ENCODE measurements around the gene TM4SF18. TPM values are rescaled to one million over a fixed set of nuclear protein-coding genes. Genes with fewer than 3 reads are reported as not detected.

The TM4SF18 gene
- total RNA-seq, 4 donors from 2014 or later = 1.8 to 7.9 (median 3.4) TPM

DNA sequence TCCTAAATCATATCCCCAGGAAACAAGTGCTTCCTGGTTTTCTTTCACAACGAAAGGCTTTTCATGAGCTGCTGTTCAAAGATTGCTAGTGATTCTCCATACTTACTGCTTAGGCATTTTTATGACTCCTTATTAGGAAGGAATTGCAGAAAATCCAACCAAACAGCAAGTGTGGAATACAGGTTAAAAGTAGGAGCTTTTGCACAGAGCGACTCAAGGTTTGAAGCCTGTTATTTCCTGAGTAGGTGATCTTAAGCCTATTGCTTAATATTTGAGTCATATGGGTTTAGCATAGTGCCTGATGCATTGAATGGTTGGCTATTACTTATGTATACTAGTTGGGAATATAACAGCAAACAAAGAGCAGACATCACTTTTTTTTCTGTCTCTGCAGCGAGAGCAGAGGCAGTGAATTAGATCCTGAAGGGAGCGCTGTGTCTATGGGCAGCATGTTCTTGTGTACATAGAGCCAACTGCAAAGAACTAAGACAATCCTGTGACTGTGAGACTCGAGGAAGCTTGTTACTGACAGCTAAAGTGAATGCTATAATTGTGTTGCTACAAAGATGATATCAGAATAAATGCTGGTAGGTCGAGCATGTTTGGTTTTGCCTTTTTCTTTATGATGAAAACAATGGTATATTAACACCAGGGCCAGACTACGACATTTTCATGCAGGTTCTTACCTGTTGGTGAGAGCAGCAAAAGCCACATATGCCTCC, 37.7 kb upstream of the TM4SF18 start:
- H3K9me3 ChIP-seq = no peaks in the 10 kb centered on the region
- no peak for TF ChIP-seq POLR2A (IDR thresholded peaks at IDR 0.05)
- TF ChIP-seq POLR2AphosphoS5 (IDR thresholded peaks at IDR 0.05) = peak in 1 of 3 donors; percentile 8
- H3K27ac ChIP-seq = peak overlapping the region; percentile 84
- no peaks in the 10 kb centered on the region for H3K36me3 ChIP-seq
- no peak for DNase-seq (ENCODE audit: low spot score in 2 of 2)
- 34% methylated on average over 7 of the region's 7 CpGs for WGBS
- peak overlapping the region; percentile 6 for H3K4me3 ChIP-seq
- peaks cover 78% of the 10 kb centered on the region for H3K4me1 ChIP-seq
- no peaks in the 10 kb centered on the region for H3K27me3 ChIP-seq

DNA sequence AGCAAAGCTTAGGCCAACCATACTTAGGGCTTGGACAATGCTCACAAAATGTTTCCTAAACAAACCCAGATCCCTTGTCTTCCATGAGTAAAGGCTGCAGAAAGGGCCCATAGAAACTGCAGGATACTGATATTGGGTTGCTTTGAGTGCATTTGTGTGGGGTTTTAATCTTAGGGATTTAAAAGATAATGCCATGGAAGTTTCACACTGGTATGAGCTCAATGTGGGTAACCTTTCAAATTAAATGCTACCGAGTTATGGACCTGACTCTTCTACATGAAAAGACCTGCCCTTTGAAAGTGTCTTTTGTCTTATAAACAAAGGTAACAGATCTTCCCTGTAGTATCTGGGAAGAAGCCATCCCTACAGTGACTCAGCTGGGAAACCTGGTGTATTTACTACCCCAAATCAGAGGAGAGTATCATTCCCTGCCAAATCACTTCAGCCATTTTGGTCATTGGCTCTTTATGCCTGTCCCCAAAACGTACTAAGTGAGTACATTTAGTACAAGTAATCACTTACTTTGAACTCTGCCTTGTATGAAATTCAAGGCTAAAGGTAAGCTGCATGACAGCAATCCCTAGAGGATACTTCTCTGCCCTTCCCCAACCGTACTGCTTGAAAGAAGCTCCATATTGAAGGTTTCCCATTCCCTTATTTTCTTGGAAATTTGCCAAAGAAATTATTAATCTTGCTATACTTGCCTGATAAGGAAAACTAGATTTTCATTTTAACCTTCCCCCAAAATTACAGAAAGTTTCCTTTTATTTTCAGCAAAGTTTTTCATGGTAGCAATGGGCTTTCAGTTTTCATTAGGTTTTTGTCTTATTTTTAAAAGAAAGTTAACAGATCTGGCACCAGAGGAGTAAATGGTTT, 36.8 kb upstream of the TM4SF18 start:
- no peaks in the 10 kb centered on the region for H3K9me3 ChIP-seq
- H3K36me3 ChIP-seq = no peaks in the 10 kb centered on the region
- H3K27ac ChIP-seq = peak overlapping the region; percentile 84
- TF ChIP-seq POLR2AphosphoS5 (IDR thresholded peaks at IDR 0.05) = no peak
- TF ChIP-seq, protein P1, sequence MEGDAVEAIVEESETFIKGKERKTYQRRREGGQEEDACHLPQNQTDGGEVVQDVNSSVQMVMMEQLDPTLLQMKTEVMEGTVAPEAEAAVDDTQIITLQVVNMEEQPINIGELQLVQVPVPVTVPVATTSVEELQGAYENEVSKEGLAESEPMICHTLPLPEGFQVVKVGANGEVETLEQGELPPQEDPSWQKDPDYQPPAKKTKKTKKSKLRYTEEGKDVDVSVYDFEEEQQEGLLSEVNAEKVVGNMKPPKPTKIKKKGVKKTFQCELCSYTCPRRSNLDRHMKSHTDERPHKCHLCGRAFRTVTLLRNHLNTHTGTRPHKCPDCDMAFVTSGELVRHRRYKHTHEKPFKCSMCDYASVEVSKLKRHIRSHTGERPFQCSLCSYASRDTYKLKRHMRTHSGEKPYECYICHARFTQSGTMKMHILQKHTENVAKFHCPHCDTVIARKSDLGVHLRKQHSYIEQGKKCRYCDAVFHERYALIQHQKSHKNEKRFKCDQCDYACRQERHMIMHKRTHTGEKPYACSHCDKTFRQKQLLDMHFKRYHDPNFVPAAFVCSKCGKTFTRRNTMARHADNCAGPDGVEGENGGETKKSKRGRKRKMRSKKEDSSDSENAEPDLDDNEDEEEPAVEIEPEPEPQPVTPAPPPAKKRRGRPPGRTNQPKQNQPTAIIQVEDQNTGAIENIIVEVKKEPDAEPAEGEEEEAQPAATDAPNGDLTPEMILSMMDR (IDR thresholded peaks at IDR 0.05) = no peak
- TF ChIP-seq POLR2A (IDR thresholded peaks at IDR 0.05) = no peak
- no peak for TF ChIP-seq EP300 (IDR thresholded peaks at IDR 0.05)
- peaks cover 78% of the 10 kb centered on the region for H3K4me1 ChIP-seq
- H3K27me3 ChIP-seq = no peaks in the 10 kb centered on the region
- 50% methylated on average over 3 of the region's 3 CpGs for WGBS
- no peak for DNase-seq (ENCODE audit: low spot score in 2 of 2)
- H3K4me3 ChIP-seq = peak overlapping the region; percentile 6

DNA sequence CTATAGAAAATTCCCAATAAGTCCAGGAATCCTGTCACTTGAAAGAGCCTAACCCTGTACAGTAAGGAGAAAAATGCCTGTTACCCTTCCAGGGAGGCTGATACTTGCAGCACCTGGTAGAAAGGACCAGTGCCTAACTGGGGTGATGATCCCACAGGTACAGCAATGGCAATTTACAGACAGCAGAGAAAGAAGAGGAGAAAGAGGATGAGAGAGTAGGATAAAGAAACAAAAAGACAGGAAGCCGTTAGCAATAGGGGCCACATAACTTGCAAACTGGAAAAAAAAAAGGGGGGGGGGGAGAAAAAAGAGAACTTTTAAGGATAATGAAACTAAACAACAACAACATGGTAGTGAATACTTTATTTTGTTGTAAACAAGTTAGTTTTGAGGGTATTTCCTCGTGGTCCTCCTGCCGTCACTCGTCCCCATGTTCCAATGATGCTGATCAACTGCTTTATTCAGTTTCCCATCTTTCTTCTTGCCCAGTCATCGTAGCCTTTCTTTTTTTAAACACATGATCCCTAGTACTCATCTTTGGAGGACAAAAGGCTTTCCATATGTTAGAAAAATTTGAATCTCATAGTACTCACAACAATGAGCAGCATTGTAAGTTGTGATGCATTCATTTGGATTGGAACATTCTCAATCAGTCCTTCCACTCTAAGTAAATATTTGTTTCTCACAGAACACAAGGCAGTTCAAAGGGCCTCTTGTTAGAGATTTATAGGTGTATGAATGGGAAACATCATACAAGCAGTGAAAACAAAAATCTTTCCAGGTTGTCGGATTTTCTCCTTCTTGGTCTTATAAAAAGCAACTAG, 35.5 kb upstream of the TM4SF18 start:
- Histone ChIP-seq H3K27me3 (no peaks in the 10 kb centered on the region), H3K9me3 (no peaks in the 10 kb centered on the region), H3K36me3 (no peaks in the 10 kb centered on the region), H3K4me3 (no peak overlapping the region), H3K4me1 (peaks cover 70% of the 10 kb centered on the region), H3K27ac (peak overlapping the region; percentile 84)
- DNase-seq (ENCODE audit: low spot score in 2 of 2) = no peak
- TF ChIP-seq POLR2A (IDR thresholded peaks at IDR 0.05) (no peak), POLR2AphosphoS5 (IDR thresholded peaks at IDR 0.05) (no peak)
- 73% methylated on average over 6 of the region's 6 CpGs for WGBS

DNA sequence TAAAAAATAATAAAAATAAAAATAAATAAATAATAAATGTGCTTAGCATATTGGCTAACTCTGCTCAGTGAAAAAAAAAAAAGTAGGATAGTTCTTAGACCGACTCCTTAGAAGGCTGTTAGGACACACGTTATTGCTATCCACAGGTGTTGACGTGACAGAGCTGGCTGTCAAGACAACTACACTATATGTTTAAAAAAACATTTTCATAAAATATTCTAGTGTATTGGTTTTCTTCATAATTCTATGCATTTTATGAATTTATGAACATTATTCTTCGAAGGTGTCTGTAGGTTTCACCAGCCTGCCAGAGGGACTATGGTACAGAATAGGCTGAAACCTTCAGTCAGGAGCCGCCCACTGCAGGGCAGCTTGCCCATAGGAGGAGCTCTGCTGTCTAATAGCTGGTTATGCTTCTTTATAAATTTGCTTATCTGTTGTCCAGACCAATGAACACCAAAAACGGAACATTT, 34.8 kb upstream of the TM4SF18 start:
- H3K9me3 ChIP-seq = no peaks in the 10 kb centered on the region
- WGBS = 61% methylated on average over 6 of the region's 6 CpGs
- no peaks in the 10 kb centered on the region for H3K27me3 ChIP-seq
- H3K4me1 ChIP-seq = peaks cover 63% of the 10 kb centered on the region
- H3K36me3 ChIP-seq = no peaks in the 10 kb centered on the region
- no peak for TF ChIP-seq POLR2A (IDR thresholded peaks at IDR 0.05)
- H3K4me3 ChIP-seq = no peak overlapping the region
- no peak for DNase-seq (ENCODE audit: low spot score in 2 of 2)
- H3K27ac ChIP-seq = peak overlapping the region; percentile 80

DNA sequence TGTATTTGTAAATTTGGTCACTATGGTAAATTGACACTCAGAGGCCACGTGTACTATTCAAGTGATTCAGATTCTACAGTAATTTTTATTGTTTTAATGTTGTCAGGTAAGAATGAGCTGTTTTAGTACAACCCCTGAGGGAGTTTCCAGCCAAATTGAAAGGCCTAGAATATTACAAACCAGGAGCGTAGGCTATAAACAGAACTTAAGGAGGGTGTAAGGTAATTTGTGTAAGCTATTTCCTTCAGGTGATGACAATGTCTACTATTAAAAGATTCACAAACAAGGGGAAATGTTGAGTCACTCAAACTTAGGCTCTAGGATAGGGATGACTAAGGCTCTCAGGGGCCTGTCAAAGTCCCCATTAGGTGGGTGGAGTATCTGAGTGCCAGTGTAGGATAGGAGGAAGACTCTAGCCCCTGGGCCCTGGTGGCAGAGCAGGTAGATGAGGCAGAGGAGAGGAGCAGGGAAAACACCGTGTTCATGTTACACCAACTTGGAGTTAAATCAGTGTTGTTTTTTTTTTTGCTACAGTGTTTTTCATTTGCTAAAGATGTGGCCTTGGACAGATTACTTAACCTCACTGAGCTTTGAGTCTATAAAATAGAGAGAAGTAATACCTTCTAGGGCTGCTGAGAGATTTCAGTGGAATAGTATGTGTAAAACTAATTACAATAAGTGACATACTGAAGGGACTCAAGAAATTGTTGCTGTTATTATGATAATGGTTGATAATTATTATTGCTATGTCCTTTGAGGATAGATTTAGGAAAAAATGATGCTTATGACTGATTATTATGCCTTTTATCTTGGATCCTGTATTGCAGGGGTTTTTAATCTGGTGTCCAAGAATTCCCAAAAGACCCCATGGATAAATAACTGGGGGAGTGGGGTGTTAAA, 33.8 kb upstream of the TM4SF18 start:
- H3K9me3 ChIP-seq = no peaks in the 10 kb centered on the region

DNA sequence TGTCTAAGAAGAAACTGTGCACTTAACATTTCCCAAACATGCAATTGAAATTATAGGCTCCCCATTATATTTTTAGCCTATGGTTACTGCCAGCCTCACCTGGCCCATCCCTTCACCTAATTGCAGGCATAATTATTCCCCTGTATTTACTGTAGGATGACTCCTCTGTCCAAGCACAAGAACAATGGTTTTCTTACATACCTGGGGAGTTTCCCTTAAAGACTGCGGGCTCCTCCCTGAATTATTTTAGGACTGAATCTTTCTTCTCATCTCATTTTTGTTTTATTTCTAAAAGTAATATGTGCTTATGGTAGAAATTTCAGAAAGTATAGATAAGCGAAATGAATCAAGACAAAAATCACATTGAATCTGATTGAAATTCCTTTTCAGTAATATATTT, 32.6 kb upstream of the TM4SF18 start:
- Histone ChIP-seq H3K4me1 (peaks cover 43% of the 10 kb centered on the region), H3K27me3 (no peaks in the 10 kb centered on the region), H3K36me3 (no peaks in the 10 kb centered on the region), H3K9me3 (no peaks in the 10 kb centered on the region), H3K27ac (peak overlapping the region; percentile 80), H3K4me3 (no peak overlapping the region)
- DNase-seq (ENCODE audit: low spot score in 2 of 2) = no peak
- 79% methylated on average over 2 of the region's 2 CpGs for WGBS
- TF ChIP-seq POLR2AphosphoS5 (IDR thresholded peaks at IDR 0.05) (no peak), POLR2A (IDR thresholded peaks at IDR 0.05) (no peak), EP300 (IDR thresholded peaks at IDR 0.05) (no peak)
- TF ChIP-seq, protein P1 (IDR thresholded peaks at IDR 0.05) = no peak

More for the DNA sequence above, 33.8 kb upstream of the TM4SF18 start:
- no peaks in the 10 kb centered on the region for H3K36me3 ChIP-seq
- H3K27me3 ChIP-seq = no peaks in the 10 kb centered on the region
- DNase-seq (ENCODE audit: low spot score in 2 of 2) = no peak
- peaks cover 54% of the 10 kb centered on the region for H3K4me1 ChIP-seq
- H3K27ac ChIP-seq = peak overlapping the region; percentile 80
- 47% methylated on average over 3 of the region's 3 CpGs for WGBS
- peak in 1 of 3 donors; percentile 62 for TF ChIP-seq POLR2AphosphoS5 (IDR thresholded peaks at IDR 0.05)
- TF ChIP-seq POLR2A (IDR thresholded peaks at IDR 0.05) = no peak
- no peak overlapping the region for H3K4me3 ChIP-seq
